OCI-LY1 (cell line): ENCODE measurements around the gene HNRNPLL.

Experiments used
- H2AFZ ChIP-seq: fragments of 200-600 bp; sonication (generic), shearing (Covaris generic); 2 replicates; pipeline ENCODE4 v1.6.0; 2014; ENCODE audit warnings: antibody characterized with exemption, mild to moderate bottlenecking, low read length
- H3F3A ChIP-seq: fragments of 200-600 bp; sonication (generic), shearing (Covaris generic); 2 replicates; pipeline ENCODE4 v1.6.0; 2014; ENCODE audit warnings: mild to moderate bottlenecking, antibody characterized with exemption, low read length, moderate library complexity; ENCODE audit not compliant: insufficient read depth
- H3K27ac ChIP-seq: fragments of 200-600 bp; sonication (generic); 2 replicates; pipeline ENCODE4 v1.5.1; 2014; ENCODE audit warnings: low read length, mixed run types, mild to moderate bottlenecking, low read depth; ENCODE audit not compliant: poor library complexity, severe bottlenecking
- H3K27me3 ChIP-seq: fragments of 200-600 bp; sonication (generic); 2 replicates; pipeline ENCODE4 v1.6.0; 2014; ENCODE audit warnings: antibody characterized with exemption, mild to moderate bottlenecking, low read length, moderate library complexity; ENCODE audit not compliant: insufficient read depth
- H3K36me3 ChIP-seq: fragments of 200-600 bp; sonication (generic); 2 replicates; pipeline ENCODE4 v1.6.1; 2014; ENCODE audit warnings: mild to moderate bottlenecking, antibody characterized with exemption, low read length, moderate library complexity, mixed read lengths; ENCODE audit not compliant: insufficient read depth
- H3K4me1 ChIP-seq: fragments of 200-600 bp; sonication (generic); 2 replicates; pipeline ENCODE4 v1.5.1; 2014; ENCODE audit warnings: mild to moderate bottlenecking, low read length, moderate library complexity; ENCODE audit not compliant: insufficient read depth, severe bottlenecking
- H3K4me2 ChIP-seq: fragments of 200-600 bp; sonication (generic), shearing (Covaris generic); 2 replicates; pipeline ENCODE4 v1.6.1; 2014; ENCODE audit warnings: low read length
- H3K4me3 ChIP-seq: fragments of 200-600 bp; sonication (generic); 2 replicates; pipeline ENCODE4 v1.5.1; 2014; ENCODE audit warnings: low read length, low read depth, mild to moderate bottlenecking, mixed read lengths; ENCODE audit not compliant: poor library complexity, severe bottlenecking
- H3K79me2 ChIP-seq: fragments of 200-600 bp; shearing (Covaris generic); 2 replicates; pipeline ENCODE4 v1.6.1; 2016; ENCODE audit warnings: mixed run types, low read length, mixed read lengths; ENCODE audit not compliant: insufficient read depth
- H3K9ac ChIP-seq: fragments of 200-600 bp; sonication (generic), shearing (Covaris generic); 2 replicates; pipeline ENCODE4 v1.6.1; 2014; ENCODE audit warnings: mild to moderate bottlenecking, low read length, mixed read lengths
- H3K9me2 ChIP-seq: fragments of 200-600 bp; sonication (generic), shearing (Covaris generic); 2 replicates; pipeline ENCODE4 v1.6.1; 2014; ENCODE audit warnings: low read depth, mild to moderate bottlenecking, low read length, mixed read lengths
- H3K9me3 ChIP-seq: fragments of 200-600 bp; shearing (Covaris generic); 2 replicates; pipeline ENCODE4 v1.6.1; 2014; ENCODE audit warnings: low read length, mixed read lengths
- H4K20me1 ChIP-seq: fragments of 200-600 bp; sonication (generic), shearing (Covaris generic); 2 replicates; pipeline ENCODE4 v1.6.0; 2016; ENCODE audit warnings: mild to moderate bottlenecking, low read length; ENCODE audit not compliant: insufficient read depth
- CTCF ChIP-seq: fragments of 200-600 bp; sonication (generic), shearing (Covaris generic); IDR thresholded peaks from 2 replicates; pipeline ENCODE4 v1.5.1; 2017; ENCODE audit warnings: mild to moderate bottlenecking, antibody characterized with exemption, low read length, moderate library complexity, mixed read lengths
- EZH2 ChIP-seq: fragments of 200-600 bp; sonication (generic), shearing (Covaris generic); IDR thresholded peaks from 2 replicates; pipeline ENCODE4 v1.8.0; 2017; ENCODE audit warnings: borderline replicate concordance, mixed run types, mild to moderate bottlenecking, antibody characterized with exemption, low read length, moderate library complexity, mixed read lengths

The HNRNPLL gene

GRCh38 chr2:38560092-38560491 lies 42.6 kb downstream of the HNRNPLL start:
- H3K9ac ChIP-seq: no peak overlapping the region
- H2AFZ ChIP-seq: no peak overlapping the region
- TF ChIP-seq EZH2: no peak
- no peak for TF ChIP-seq CTCF
- H3K79me2 ChIP-seq: no peaks in the 10 kb centered on the region
- H4K20me1 ChIP-seq: no peaks in the 10 kb centered on the region
- H3K9me2 ChIP-seq: no peaks in the 10 kb centered on the region
- H3F3A ChIP-seq: no peaks in the 10 kb centered on the region
- no peak overlapping the region for H3K4me2 ChIP-seq
- no peaks in the 10 kb centered on the region for H3K36me3 ChIP-seq
- no peaks in the 10 kb centered on the region for H3K27me3 ChIP-seq
- H3K9me3 ChIP-seq: no peaks in the 10 kb centered on the region
- no peak overlapping the region for H3K4me3 ChIP-seq
- no peak overlapping the region for H3K27ac ChIP-seq
- no peaks in the 10 kb centered on the region for H3K4me1 ChIP-seq

GRCh38 chr2:38557981-38558380 lies 44.7 kb downstream of the HNRNPLL start:
- no peaks in the 10 kb centered on the region for H3F3A ChIP-seq
- H3K9me2 ChIP-seq: no peaks in the 10 kb centered on the region
- H3K9ac ChIP-seq: no peak overlapping the region
- H3K79me2 ChIP-seq: no peaks in the 10 kb centered on the region
- H4K20me1 ChIP-seq: no peaks in the 10 kb centered on the region
- no peak overlapping the region for H3K27ac ChIP-seq
- no peaks in the 10 kb centered on the region for H3K4me1 ChIP-seq
- H3K4me3 ChIP-seq: no peak overlapping the region
- H3K27me3 ChIP-seq: no peaks in the 10 kb centered on the region
- no peak overlapping the region for H3K4me2 ChIP-seq
- no peaks in the 10 kb centered on the region for H3K36me3 ChIP-seq
- H3K9me3 ChIP-seq: no peaks in the 10 kb centered on the region
- TF ChIP-seq EZH2: no peak
- no peak for TF ChIP-seq CTCF
- no peak overlapping the region for H2AFZ ChIP-seq

- Histone ChIP-seq H3K27me3 (no peaks in the 10 kb centered on the region), H3K9me2 (no peaks in the 10 kb centered on the region), H3K9me3 (no peaks in the 10 kb centered on the region), H3K4me3 (no peak overlapping the region), H2AFZ (no peak overlapping the region), H3K79me2 (no peaks in the 10 kb centered on the region), H3F3A (no peaks in the 10 kb centered on the region), H3K4me1 (no peaks in the 10 kb centered on the region), H3K9ac (no peak overlapping the region), H3K27ac (no peak overlapping the region), H3K4me2 (no peak overlapping the region), H4K20me1 (no peaks in the 10 kb centered on the region), H3K36me3 (no peaks in the 10 kb centered on the region)
- TF ChIP-seq CTCF (no peak), EZH2 (no peak)
Measured at GRCh38 chr2:38557217-38557616, 45.5 kb downstream of the HNRNPLL start.
